K562 (cell line): ENCODE data around the gene SRD5A1.

ENCODE experiments used
- BMI1 ChIP-seq: fragments of 150-350 bp; IDR thresholded peaks from 2 replicates; pipeline ENCODE4 v1.6.1; 2014; ENCODE audit warnings: low read length
- NCOA6 ChIP-seq: fragments of 450-650 bp; IDR thresholded peaks from 2 replicates; pipeline ENCODE4 v1.6.1; 2017; ENCODE audit warnings: mild to moderate bottlenecking
- PCBP1 ChIP-seq: fragments of 200-400 bp; formaldehyde crosslinking; IDR thresholded peaks from 2 replicates; pipeline ENCODE4 v1.6.1; 2018; ENCODE audit warnings: mild to moderate bottlenecking, low read depth, low read length; ENCODE audit not compliant: poor library complexity, severe bottlenecking
- SAFB2 ChIP-seq: fragments of 200-400 bp; formaldehyde crosslinking; IDR thresholded peaks from 2 replicates; pipeline ENCODE4 v1.6.1; 2018; ENCODE audit warnings: borderline replicate concordance, low read length, low read depth, moderate library complexity; ENCODE audit not compliant: severe bottlenecking
- SP1 ChIP-seq: sonication (generic); formaldehyde crosslinking; IDR thresholded peaks from 2 replicates; pipeline ENCODE4 v1.8.1; 2022; ENCODE audit warnings: mild to moderate bottlenecking, missing genetic modification reagents
- ZC3H4 ChIP-seq: sonication (generic); formaldehyde crosslinking; IDR thresholded peaks from 2 replicates; pipeline ENCODE4 v1.9.0; 2021; ENCODE audit warnings: missing genetic modification reagents, borderline replicate concordance
- ZKSCAN8 ChIP-seq: fragments of 200-800 bp; sonication (Bioruptor generic); IDR thresholded peaks from 2 replicates; pipeline ENCODE4 v1.6.1; 2016; ENCODE audit warnings: missing genetic modification characterization, missing compliant biosample characterization
- TF ChIP-seq, protein P1 (sequence below), 3 experiments: IDR thresholded peaks in 2 of 3; conservative IDR thresholded peaks in 1 of 3; 2 replicates each; pipeline ENCODE4 v1.5.1; 2011 to 2012; ENCODE audit warnings: low read length in 3 of 3, mild to moderate bottlenecking in 3 of 3, control low read depth in 2 of 3, improper control_type of control experiment in 1 of 3, inconsistent platforms in 1 of 3, low read depth in 1 of 3, mixed read lengths in 1 of 3, moderate library complexity in 1 of 3; ENCODE audit not compliant: insufficient read depth in 2 of 3
- TF ChIP-seq, protein P2 (sequence below): sonication (generic); formaldehyde crosslinking; IDR thresholded peaks from 2 replicates; pipeline ENCODE4 v1.9.0; 2022; ENCODE audit warnings: mild to moderate bottlenecking, missing genetic modification reagents

DNA sequence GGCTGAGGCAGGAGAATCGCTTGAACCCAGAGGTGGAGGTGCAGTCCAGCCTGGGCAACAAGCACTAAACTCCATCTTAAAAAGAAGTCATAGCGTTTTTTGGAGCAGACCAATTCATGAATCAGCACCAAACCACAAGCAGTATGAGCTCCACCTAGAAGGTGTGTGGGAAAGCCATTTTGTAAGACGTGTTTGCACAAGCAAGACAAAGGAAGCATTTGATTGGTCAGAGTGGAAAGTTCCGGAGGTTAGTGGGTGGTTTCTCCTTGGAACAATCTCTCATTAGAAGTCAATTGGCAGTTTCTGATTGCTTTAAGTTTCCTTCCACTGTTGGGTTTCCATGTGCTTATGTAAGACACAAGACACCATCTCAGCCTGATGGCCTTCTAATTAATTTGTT, 5.0 kb downstream of the SRD5A1 start:
- TF ChIP-seq NCOA6: no peak
- TF ChIP-seq SAFB2: no peak
- TF ChIP-seq PCBP1: no peak
- TF ChIP-seq, protein P1, sequence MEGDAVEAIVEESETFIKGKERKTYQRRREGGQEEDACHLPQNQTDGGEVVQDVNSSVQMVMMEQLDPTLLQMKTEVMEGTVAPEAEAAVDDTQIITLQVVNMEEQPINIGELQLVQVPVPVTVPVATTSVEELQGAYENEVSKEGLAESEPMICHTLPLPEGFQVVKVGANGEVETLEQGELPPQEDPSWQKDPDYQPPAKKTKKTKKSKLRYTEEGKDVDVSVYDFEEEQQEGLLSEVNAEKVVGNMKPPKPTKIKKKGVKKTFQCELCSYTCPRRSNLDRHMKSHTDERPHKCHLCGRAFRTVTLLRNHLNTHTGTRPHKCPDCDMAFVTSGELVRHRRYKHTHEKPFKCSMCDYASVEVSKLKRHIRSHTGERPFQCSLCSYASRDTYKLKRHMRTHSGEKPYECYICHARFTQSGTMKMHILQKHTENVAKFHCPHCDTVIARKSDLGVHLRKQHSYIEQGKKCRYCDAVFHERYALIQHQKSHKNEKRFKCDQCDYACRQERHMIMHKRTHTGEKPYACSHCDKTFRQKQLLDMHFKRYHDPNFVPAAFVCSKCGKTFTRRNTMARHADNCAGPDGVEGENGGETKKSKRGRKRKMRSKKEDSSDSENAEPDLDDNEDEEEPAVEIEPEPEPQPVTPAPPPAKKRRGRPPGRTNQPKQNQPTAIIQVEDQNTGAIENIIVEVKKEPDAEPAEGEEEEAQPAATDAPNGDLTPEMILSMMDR (IDR thresholded peaks at IDR 0.05 in 2 of 3, conservative IDR thresholded peaks at IDR 0.05 in 1 of 3; ENCODE audit: insufficient read depth in 2 of 3, low read depth in 1 of 3, low read length in 3 of 3): no peak
- no peak for TF ChIP-seq ZKSCAN8
- TF ChIP-seq BMI1: no peak
- TF ChIP-seq SP1 (CRISPR knock-in tag): no peak
- no peak for TF ChIP-seq ZC3H4 (CRISPR knock-in tag)
- TF ChIP-seq, protein P2, sequence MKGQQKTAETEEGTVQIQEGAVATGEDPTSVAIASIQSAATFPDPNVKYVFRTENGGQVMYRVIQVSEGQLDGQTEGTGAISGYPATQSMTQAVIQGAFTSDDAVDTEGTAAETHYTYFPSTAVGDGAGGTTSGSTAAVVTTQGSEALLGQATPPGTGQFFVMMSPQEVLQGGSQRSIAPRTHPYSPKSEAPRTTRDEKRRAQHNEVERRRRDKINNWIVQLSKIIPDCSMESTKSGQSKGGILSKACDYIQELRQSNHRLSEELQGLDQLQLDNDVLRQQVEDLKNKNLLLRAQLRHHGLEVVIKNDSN (CRISPR knock-in tag): no peak
